Choroid plexus epithelial cell (primary cell): Measurements from ENCODE around the gene CDKN3.
A peak's percentile ranks its signal among the peaks of the same experiment; 100 is the strongest.
"Not testable (repeated sequence)": the region's sequence is repeated elsewhere in the genome, so short reads cannot be mapped to it uniquely, and the experiment has no call there.

Experiments used
- DNase-seq: peaks from one replicate; pipeline ENCODE4 v3.0.0-alpha.2; 2010; ENCODE audit warnings: low read depth
- H3K4me3 ChIP-seq: 2 replicates; pipeline ENCODE4 v1.5.1; 2011; ENCODE audit warnings: low read depth, mild to moderate bottlenecking, control low read depth, low read length, moderate library complexity
- CTCF ChIP-seq: conservative IDR thresholded peaks from 2 replicates; pipeline ENCODE4 v1.5.1; 2011; ENCODE audit warnings: low read depth, mild to moderate bottlenecking, control low read depth, inconsistent platforms, low read length, moderate library complexity

Gene CDKN3

GRCh38 chr14:54438703-54439102 lies 41.9 kb downstream of the CDKN3 start:
- no peak for DNase-seq

GRCh38 chr14:54440037-54440436 lies 43.2 kb downstream of the CDKN3 start:
- peak; percentile 34 for DNase-seq
- no peak for TF ChIP-seq CTCF

More at GRCh38 chr14:54438703-54439102, 41.9 kb downstream of the CDKN3 start:
- TF ChIP-seq CTCF, result no peak
- H3K4me3 ChIP-seq, result no peak overlapping the region

GRCh38 chr14:54440476-54440872 lies 43.7 kb downstream of the CDKN3 start:
- DNase-seq, result no peak
- no peak for TF ChIP-seq CTCF
- H3K4me3 ChIP-seq, result peak overlapping the region; percentile 85

More at GRCh38 chr14:54440037-54440436, 43.2 kb downstream of the CDKN3 start:
- H3K4me3 ChIP-seq, result peak overlapping the region; percentile 85

- peak; percentile 73 for TF ChIP-seq CTCF
- peak; percentile 93 for DNase-seq
- H3K4me3 ChIP-seq, result peak within 1 kb of the TSS; percentile 85
These were observed 44.4 kb downstream of the CDKN3 start, which contains the start of gene CNIH1 for GRCh38 chr14:54440873-54441868. CNIH1 (minus strand) TSS chr14:54441374; CDS start chr14:54441327, 47 bp downstream.

- not testable (repeated sequence) for H3K4me3 ChIP-seq, DNase-seq
These were observed 46.2 kb downstream of the CDKN3 start for GRCh38 chr14:54442961-54443360.

- no peak for TF ChIP-seq CTCF
- peak; percentile 46 for DNase-seq
- no peak overlapping the region for H3K4me3 ChIP-seq
These were observed 47.2 kb downstream of the CDKN3 start for GRCh38 chr14:54443981-54444380.

GRCh38 chr14:54444681-54445080 lies 47.9 kb downstream of the CDKN3 start:
- TF ChIP-seq CTCF, result no peak
- no peak for DNase-seq
- H3K4me3 ChIP-seq, result no peak overlapping the region
